ENCODE data around the gene ARHGAP8.

ARHGAP8 gene

DNA sequence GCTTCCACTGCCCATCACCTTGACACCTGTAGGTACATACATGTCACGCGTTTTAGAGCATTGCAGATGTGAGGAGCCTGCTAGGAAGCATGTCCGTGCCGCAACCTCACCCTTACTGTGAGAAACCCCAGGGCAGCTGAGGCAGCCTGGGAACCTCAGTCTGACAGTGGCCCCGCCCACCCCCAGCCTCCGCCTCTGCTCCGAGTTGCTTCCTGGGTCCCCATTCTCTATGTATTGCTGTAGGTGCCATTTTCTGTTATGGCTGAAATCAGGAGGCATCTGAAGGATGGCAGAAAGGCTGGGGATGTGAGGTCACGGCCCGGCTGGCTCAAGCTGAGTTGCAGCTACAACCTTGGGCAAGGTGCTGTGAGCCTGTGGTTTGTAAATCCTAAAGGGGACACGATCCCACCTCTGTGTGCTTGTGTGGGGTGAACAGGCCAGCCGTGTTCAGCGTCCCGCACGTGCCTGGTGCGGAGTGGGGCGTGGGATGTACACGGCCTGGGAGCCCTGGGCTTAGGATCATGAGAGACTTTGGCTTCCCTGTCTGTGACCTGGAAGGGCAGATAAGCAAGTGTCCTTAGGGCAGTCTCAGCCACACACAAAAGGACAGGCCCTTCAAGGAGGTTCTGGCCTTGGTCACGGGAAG lies 154.7 kb downstream of the ARHGAP8 start:
- H3K4ac ChIP-seq (ENCODE audit: low read depth in 1 of 2, low read length in 2 of 2), result no peak overlapping the region
- H3K9ac ChIP-seq (ENCODE audit: low read length), result no peak overlapping the region
- no peak overlapping the region for H3K14ac ChIP-seq (ENCODE audit: low read length in 2 of 2)
- H3K4me2 ChIP-seq (ENCODE audit: low read length, poor library complexity, severe bottlenecking), result no peak overlapping the region
- H3K27ac ChIP-seq (ENCODE audit: low read length, poor library complexity, severe bottlenecking), result no peak overlapping the region
- no peaks in the 10 kb centered on the region for H3K79me1 ChIP-seq (replicated peaks; ENCODE audit: low read length, poor library complexity, severe bottlenecking)
- WGBS, result 94% methylated on average over 18 of the region's 18 CpGs
- H4K91ac ChIP-seq (ENCODE audit: low read length), result no peak overlapping the region
- no peaks in the 10 kb centered on the region for H3K36me3 ChIP-seq (ENCODE audit: control insufficient read depth in 1 of 2, insufficient read depth in 2 of 2, low read depth in 1 of 2, low read length in 2 of 2)
- no peak for DNase-seq
- no peak overlapping the region for H3K23ac ChIP-seq (ENCODE audit: low read length in 2 of 2)
- H4K8ac ChIP-seq (ENCODE audit: low read length), result no peak overlapping the region
- no peak overlapping the region for H2AFZ ChIP-seq (ENCODE audit: low read depth, low read length)
- H2AK5ac ChIP-seq (ENCODE audit: low read length, severe bottlenecking), result no peak overlapping the region
- no peak overlapping the region for H2BK12ac ChIP-seq (ENCODE audit: low read length in 2 of 2)
- no peak overlapping the region for H2BK120ac ChIP-seq (ENCODE audit: low read depth, low read length)
- no peak overlapping the region for H3K4me3 ChIP-seq (ENCODE audit: insufficient read depth in 1 of 2, low read depth in 1 of 2, low read length in 2 of 2)
- peaks cover 0 to 19% of the 10 kb centered on the region in 2 experiments for H3K27me3 ChIP-seq (ENCODE audit: control insufficient read depth in 1 of 2, insufficient read depth in 1 of 2, low read length in 2 of 2)
- peaks cover 7% of the 10 kb centered on the region for H3K9me3 ChIP-seq (ENCODE audit: control insufficient read depth, low read length)
- H2BK15ac ChIP-seq (ENCODE audit: low read depth, poor library complexity, severe bottlenecking), result no peak overlapping the region
- H3K18ac ChIP-seq (ENCODE audit: low read depth in 1 of 2, low read length in 2 of 2), result no peak overlapping the region
- H2BK5ac ChIP-seq (ENCODE audit: low read depth, low read length, poor library complexity, severe bottlenecking), result no peak overlapping the region
- H3K4me1 ChIP-seq (ENCODE audit: control insufficient read depth, insufficient read depth, low read depth, low read length), result no peaks in the 10 kb centered on the region

GRCh38 chr22:44907765-44908737 lies 155.7 kb downstream of the ARHGAP8 start:
- Histone ChIP-seq H2BK15ac (ENCODE audit: low read depth, poor library complexity, severe bottlenecking) (no peak overlapping the region), H2BK5ac (ENCODE audit: low read depth, low read length, poor library complexity, severe bottlenecking) (no peak overlapping the region), H2BK120ac (ENCODE audit: low read depth, low read length) (no peak overlapping the region), H3K4me2 (ENCODE audit: low read length, poor library complexity, severe bottlenecking) (no peak overlapping the region), H3K14ac (ENCODE audit: low read length in 2 of 2) (no peak overlapping the region), H3K18ac (ENCODE audit: low read depth in 1 of 2, low read length in 2 of 2) (no peak overlapping the region), H4K8ac (ENCODE audit: low read length) (no peak overlapping the region), H3K79me1 (replicated peaks; ENCODE audit: low read length, poor library complexity, severe bottlenecking) (no peaks in the 10 kb centered on the region), H3K4me3 (ENCODE audit: insufficient read depth in 1 of 2, low read depth in 1 of 2, low read length in 2 of 2) (no peak overlapping the region), H3K9me3 (ENCODE audit: control insufficient read depth, low read length) (no peaks in the 10 kb centered on the region), H2BK12ac (ENCODE audit: low read length in 2 of 2) (no peak overlapping the region), H2AFZ (ENCODE audit: low read depth, low read length) (no peak overlapping the region), H3K27me3 (ENCODE audit: control insufficient read depth in 1 of 2, insufficient read depth in 1 of 2, low read length in 2 of 2) (peaks cover 0 to 19% of the 10 kb centered on the region in 2 experiments), H3K9ac (ENCODE audit: low read length) (no peak overlapping the region), H4K91ac (ENCODE audit: low read length) (no peak overlapping the region), H3K4me1 (ENCODE audit: control insufficient read depth, insufficient read depth, low read depth, low read length) (no peaks in the 10 kb centered on the region), H3K23ac (ENCODE audit: low read length in 2 of 2) (no peak overlapping the region), H3K36me3 (ENCODE audit: control insufficient read depth in 1 of 2, insufficient read depth in 2 of 2, low read depth in 1 of 2, low read length in 2 of 2) (no peaks in the 10 kb centered on the region), H3K4ac (ENCODE audit: low read depth in 1 of 2, low read length in 2 of 2) (no peak overlapping the region), H3K27ac (ENCODE audit: low read length, poor library complexity, severe bottlenecking) (no peak overlapping the region), H2AK5ac (ENCODE audit: low read length, severe bottlenecking) (no peak overlapping the region)
- WGBS, result 83% methylated on average over 21 of the region's 21 CpGs
- no peak for DNase-seq

DNA sequence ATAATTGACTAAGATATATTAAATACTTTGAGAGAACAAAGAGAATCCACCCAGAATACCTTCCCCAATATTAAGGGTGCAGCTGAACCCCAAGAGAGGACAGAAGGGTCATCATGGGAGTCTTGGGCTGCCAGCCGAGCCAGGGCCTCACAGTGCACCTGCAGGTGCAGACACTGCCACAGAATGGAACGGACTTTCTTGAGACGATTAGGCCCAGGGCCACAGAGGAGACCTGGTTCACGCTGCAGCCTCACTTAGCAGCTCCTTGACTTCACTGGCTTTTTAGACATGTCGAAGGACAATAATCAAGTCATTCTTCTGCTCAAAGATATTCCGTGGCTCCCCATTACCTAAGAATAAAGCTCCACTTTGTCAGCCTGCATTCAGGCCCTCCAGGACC lies 156.9 kb downstream of the ARHGAP8 start:
- no peak overlapping the region for H3K4me3 ChIP-seq (ENCODE audit: insufficient read depth in 1 of 2, low read depth in 1 of 2, low read length in 2 of 2)
- no peak for DNase-seq
- H3K27ac ChIP-seq (ENCODE audit: low read length, poor library complexity, severe bottlenecking), result no peak overlapping the region
- no peak overlapping the region for H2BK120ac ChIP-seq (ENCODE audit: low read depth, low read length)
- no peak overlapping the region for H2BK12ac ChIP-seq (ENCODE audit: low read length in 2 of 2)
- no peak overlapping the region for H2AFZ ChIP-seq (ENCODE audit: low read depth, low read length)
- H4K91ac ChIP-seq (ENCODE audit: low read length), result no peak overlapping the region
- no peak overlapping the region for H3K14ac ChIP-seq (ENCODE audit: low read length in 2 of 2)
- no peaks in the 10 kb centered on the region for H3K79me1 ChIP-seq (replicated peaks; ENCODE audit: low read length, poor library complexity, severe bottlenecking)
- no peak overlapping the region for H2BK15ac ChIP-seq (ENCODE audit: low read depth, poor library complexity, severe bottlenecking)
- no peak overlapping the region for H3K23ac ChIP-seq (ENCODE audit: low read length in 2 of 2)
- H3K4ac ChIP-seq (ENCODE audit: low read depth in 1 of 2, low read length in 2 of 2), result no peak overlapping the region
- H3K9me3 ChIP-seq (ENCODE audit: control insufficient read depth, low read length), result no peaks in the 10 kb centered on the region
- no peak overlapping the region for H2AK5ac ChIP-seq (ENCODE audit: low read length, severe bottlenecking)
- no peak overlapping the region for H2BK5ac ChIP-seq (ENCODE audit: low read depth, low read length, poor library complexity, severe bottlenecking)
- no peaks in the 10 kb centered on the region for H3K36me3 ChIP-seq (ENCODE audit: control insufficient read depth in 1 of 2, insufficient read depth in 2 of 2, low read depth in 1 of 2, low read length in 2 of 2)
- no peak overlapping the region for H3K9ac ChIP-seq (ENCODE audit: low read length)
- no peak overlapping the region for H4K8ac ChIP-seq (ENCODE audit: low read length)
- H3K4me1 ChIP-seq (ENCODE audit: control insufficient read depth, insufficient read depth, low read depth, low read length), result no peaks in the 10 kb centered on the region
- WGBS, result 84% methylated on average over 6 of the region's 6 CpGs
- H3K27me3 ChIP-seq (ENCODE audit: control insufficient read depth in 1 of 2, insufficient read depth in 1 of 2, low read length in 2 of 2), result peaks cover 0 to 14% of the 10 kb centered on the region in 2 experiments
- no peak overlapping the region for H3K4me2 ChIP-seq (ENCODE audit: low read length, poor library complexity, severe bottlenecking)
- H3K18ac ChIP-seq (ENCODE audit: low read depth in 1 of 2, low read length in 2 of 2), result no peak overlapping the region

Data from mesenchymal stem cell (in vitro differentiated cells and primary cell).